Ectodermal cell (in vitro differentiated cells): ENCODE data around the gene PAX9.

Experiments used
- H3K27ac ChIP-seq: 2 replicates; pipeline ENCODE4 v1.7.0; 2013; ENCODE audit warnings: mild to moderate bottlenecking, low read depth, low read length; ENCODE audit not compliant: insufficient read depth, poor library complexity, severe bottlenecking
- H3K27me3 ChIP-seq: 2 replicates; pipeline ENCODE4 v1.7.0; 2013; ENCODE audit warnings: mild to moderate bottlenecking, low read length; ENCODE audit not compliant: insufficient read depth, control insufficient read depth, poor library complexity, severe bottlenecking
- H3K36me3 ChIP-seq: one replicate; pipeline ENCODE4 v1.7.0; 2013; ENCODE audit warnings: low read length; ENCODE audit not compliant: control insufficient read depth, insufficient read depth
- H3K4me1 ChIP-seq: one replicate; pipeline ENCODE4 v1.7.0; 2013; ENCODE audit warnings: low read length; ENCODE audit not compliant: control insufficient read depth, insufficient read depth
- H3K4me3 ChIP-seq: 2 replicates; pipeline ENCODE4 v1.7.0; 2013; ENCODE audit warnings: low read depth, low read length, control low read depth; ENCODE audit not compliant: insufficient read depth
- H3K9me3 ChIP-seq: 2 replicates; pipeline ENCODE4 v1.7.0; 2013; ENCODE audit warnings: mild to moderate bottlenecking, low read length, moderate library complexity; ENCODE audit not compliant: control insufficient read depth
- WGBS, 2 experiments: methylation state at CpG; one replicate each; pipeline ENCODE4 v1.1.7; 2013; ENCODE audit warnings: missing lambda C conversion rate in 2 of 2; 5-methylcytosine and 5-hydroxymethylcytosine counted together

The PAX9 gene

GRCh38 chr14:36655963-36656686 is 5.5 kb upstream of the PAX9 start:
- WGBS, 2 experiments, result 3% methylated on average over 48 of the region's 48 CpGs
- Histone ChIP-seq H3K4me1 (peaks cover 16% of the 10 kb centered on the region), H3K27ac (no peak overlapping the region), H3K36me3 (no peaks in the 10 kb centered on the region), H3K9me3 (no peaks in the 10 kb centered on the region), H3K4me3 (no peak overlapping the region), H3K27me3 (peaks cover 100% of the 10 kb centered on the region)

GRCh38 chr14:36656687-36657398 is 4.8 kb upstream of the PAX9 start:
- Histone ChIP-seq H3K9me3 (no peaks in the 10 kb centered on the region), H3K4me1 (peaks cover 16% of the 10 kb centered on the region), H3K4me3 (no peak overlapping the region), H3K27me3 (peaks cover 100% of the 10 kb centered on the region), H3K27ac (no peak overlapping the region), H3K36me3 (no peaks in the 10 kb centered on the region)
- WGBS, 2 experiments, result 5% methylated on average over 31 of the region's 31 CpGs

GRCh38 chr14:36657399-36658122 is 4.1 kb upstream of the PAX9 start:
- H3K4me3 ChIP-seq, result no peak overlapping the region
- WGBS, 2 experiments, result 1% methylated on average over 55 of the region's 55 CpGs
- no peak overlapping the region for H3K27ac ChIP-seq
- H3K9me3 ChIP-seq, result no peaks in the 10 kb centered on the region
- peaks cover 100% of the 10 kb centered on the region for H3K27me3 ChIP-seq
- no peaks in the 10 kb centered on the region for H3K36me3 ChIP-seq
- H3K4me1 ChIP-seq, result peaks cover 21% of the 10 kb centered on the region

- Histone ChIP-seq H3K9me3 (no peaks in the 10 kb centered on the region), H3K4me1 (peaks cover 28% of the 10 kb centered on the region), H3K4me3 (no peak overlapping the region), H3K36me3 (no peaks in the 10 kb centered on the region), H3K27me3 (peaks cover 100% of the 10 kb centered on the region), H3K27ac (no peak overlapping the region)
- 2 to 3% methylated on average over 55 of the region's 55 CpGs for WGBS, 2 experiments
Measured at GRCh38 chr14:36658123-36659009, 3.3 kb upstream of the PAX9 start.

DNA sequence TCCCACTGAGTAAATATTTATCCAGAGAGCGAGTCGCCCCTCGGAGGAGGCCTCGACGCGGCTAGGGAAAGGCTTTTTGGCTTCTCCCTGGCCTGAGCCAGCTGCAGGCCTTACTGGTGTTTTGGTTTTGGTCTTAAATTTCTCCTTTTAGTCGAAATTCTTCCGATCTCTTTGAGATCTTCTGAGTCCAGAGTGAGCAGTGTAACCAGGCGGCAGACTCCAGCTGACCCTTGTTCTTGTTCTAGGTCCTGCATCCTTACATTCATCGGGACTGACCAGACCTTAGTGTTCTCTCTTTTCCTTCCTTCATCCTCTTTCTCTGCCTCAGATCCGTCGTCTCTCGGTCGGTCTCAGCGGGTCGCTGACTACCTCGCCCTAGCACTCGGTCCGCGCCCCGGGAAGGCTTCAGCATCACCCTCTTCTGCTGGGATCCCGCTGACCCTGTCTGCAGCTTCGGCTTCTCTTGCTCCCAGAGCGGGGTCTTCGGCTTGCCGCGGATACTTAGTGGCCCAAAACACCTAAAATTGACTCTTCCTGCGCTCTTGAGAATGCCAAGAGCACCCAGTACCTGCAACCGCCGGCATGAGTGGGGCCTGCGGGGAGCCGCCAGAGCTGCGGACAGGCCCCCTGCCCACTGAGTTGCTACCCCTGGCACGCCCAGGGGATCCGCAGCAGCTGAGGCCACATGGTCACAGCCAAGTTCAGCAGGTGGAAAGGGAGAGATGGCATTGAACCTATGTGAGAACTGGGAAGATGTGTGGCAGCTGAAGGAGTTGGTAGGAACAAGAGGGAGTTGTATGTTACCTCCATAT is 2.4 kb upstream of the PAX9 start:
- Histone ChIP-seq H3K36me3 (no peaks in the 10 kb centered on the region), H3K4me3 (no peak overlapping the region), H3K4me1 (peaks cover 34% of the 10 kb centered on the region), H3K9me3 (no peaks in the 10 kb centered on the region), H3K27ac (no peak overlapping the region), H3K27me3 (peaks cover 100% of the 10 kb centered on the region)
- WGBS, 2 experiments, result 5% methylated on average over 35 of the region's 35 CpGs

DNA sequence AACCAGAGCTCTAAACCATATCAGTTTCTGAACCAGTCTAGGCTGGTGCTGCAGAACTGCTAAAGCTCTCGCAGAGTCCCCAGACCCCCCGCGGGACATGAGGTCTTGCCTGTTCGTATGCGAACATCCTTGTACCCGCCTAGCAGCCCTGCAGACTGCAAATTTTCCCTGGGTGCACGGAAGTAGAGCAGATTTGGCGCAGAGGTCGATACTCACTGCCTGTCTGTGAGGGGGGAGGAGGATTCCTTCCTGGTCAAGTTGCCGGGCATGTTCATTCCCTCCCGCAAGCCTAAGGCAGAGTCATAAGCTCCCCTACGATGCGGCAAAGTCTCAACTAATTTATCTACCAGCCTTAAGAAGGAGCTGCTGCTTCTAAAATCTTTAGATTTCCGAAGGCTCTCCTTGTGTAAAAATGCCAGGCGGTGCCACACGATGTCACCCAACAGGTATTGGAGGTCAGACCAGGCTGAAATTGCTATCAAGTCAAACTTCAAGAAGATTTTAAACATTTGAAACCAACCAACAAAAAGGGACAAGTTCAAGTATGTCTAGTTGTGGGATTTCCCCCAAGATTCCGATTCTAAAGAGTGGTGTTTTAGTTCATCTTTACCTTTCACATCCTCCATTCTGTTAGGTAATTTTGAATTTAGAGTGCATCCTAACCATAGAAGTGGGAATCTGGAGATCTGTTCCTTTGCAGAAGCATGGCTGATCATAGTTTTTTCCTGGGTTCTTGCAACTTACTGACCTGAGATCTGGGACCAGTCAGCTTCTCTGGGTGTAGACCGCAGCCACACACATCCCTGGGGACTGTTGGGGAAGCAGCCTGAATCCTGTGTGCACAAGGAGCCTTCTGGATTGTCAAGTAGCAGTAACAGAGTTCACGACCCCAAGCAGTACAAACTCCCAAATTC is 1.6 kb upstream of the PAX9 start:
- H3K4me1 ChIP-seq, result peaks cover 34% of the 10 kb centered on the region
- 10 to 14% methylated on average over 18 to 19 of the region's 19 CpGs for WGBS, 2 experiments

DNA sequence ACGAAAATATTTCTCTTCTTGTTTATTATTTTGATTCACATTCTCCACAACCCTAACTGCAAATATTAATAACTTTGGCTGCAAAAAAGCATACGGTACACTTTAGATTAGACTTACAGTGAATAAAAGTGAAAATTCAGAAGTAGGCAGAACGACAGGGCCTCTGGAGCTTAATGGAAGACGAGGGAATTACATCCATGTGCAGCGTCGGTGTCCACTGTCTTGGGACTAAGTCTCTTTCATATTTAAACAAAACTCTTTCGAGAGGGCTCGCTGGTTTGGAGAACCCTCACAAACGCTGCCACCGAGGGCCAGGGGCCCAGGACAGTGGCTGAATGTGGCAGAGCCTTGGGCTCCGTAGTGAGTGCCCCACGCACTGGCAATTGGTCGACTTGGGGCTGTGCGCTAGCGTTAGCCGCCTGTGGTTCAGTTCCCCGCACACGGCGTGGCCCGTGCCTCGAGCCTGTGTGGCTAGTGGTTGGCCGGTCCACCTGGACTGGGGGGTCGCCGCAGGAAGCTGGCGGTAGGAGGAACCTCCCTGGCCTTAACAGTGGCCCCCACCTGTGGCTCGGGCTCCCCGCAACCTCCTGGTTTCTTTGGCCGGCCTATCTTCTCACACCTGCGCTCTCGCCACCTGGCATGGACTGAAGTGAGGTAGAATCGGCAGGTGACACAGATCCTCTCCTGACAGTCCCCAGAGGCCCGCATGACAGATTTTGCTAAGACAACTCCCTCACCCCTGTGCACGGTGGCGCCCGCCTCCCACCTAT is 739 bp upstream of the PAX9 start:
- Histone ChIP-seq H3K27me3 (peaks cover 100% of the 10 kb centered on the region), H3K4me3 (peak overlapping the region; percentile 27), H3K36me3 (no peaks in the 10 kb centered on the region), H3K4me1 (peaks cover 34% of the 10 kb centered on the region), H3K9me3 (no peaks in the 10 kb centered on the region), H3K27ac (no peak overlapping the region)
- WGBS, 2 experiments, result 6% methylated on average over 35 of the region's 35 CpGs

More for the DNA sequence above, 1.6 kb upstream of the PAX9 start:
- no peaks in the 10 kb centered on the region for H3K9me3 ChIP-seq
- H3K4me3 ChIP-seq, result no peak overlapping the region
- no peak overlapping the region for H3K27ac ChIP-seq
- peaks cover 100% of the 10 kb centered on the region for H3K27me3 ChIP-seq
- H3K36me3 ChIP-seq, result no peaks in the 10 kb centered on the region

- Histone ChIP-seq H3K36me3 (no peaks in the 10 kb centered on the region), H3K27ac (no peak overlapping the region), H3K9me3 (no peaks in the 10 kb centered on the region), H3K4me1 (peaks cover 32% of the 10 kb centered on the region), H3K4me3 (no peak overlapping the region), H3K27me3 (peaks cover 100% of the 10 kb centered on the region)
- WGBS, 2 experiments, result 1 to 2% methylated on average over 11 of the region's 11 CpGs
Measured at GRCh38 chr14:36662258-36662542, 540 bp downstream of the PAX9 start.
